Gastroesophageal sphincter (tissue), 4 donors: ENCODE results near the gene CALCR. TPM values are rescaled to one million over a fixed set of nuclear protein-coding genes. Genes with fewer than 3 reads are reported as not detected.
"Not testable (repeated sequence)": the region's sequence is repeated elsewhere in the genome, so short reads cannot be mapped to it uniquely, and the experiment has no call there.

ENCODE experiments used
- ATAC-seq: fragments of 150-250 bp; one replicate; pipeline ENCODE4 v1.9.1; 2016; ENCODE audit warnings: mild to moderate bottlenecking, moderate library complexity
- H3K27ac ChIP-seq, 4 donors: fragments of 200-600 bp; sonication (generic) in 3 of 4; 1 replicate in 3 of 4; 2 replicates in 1 of 4; pipeline ENCODE4 v1.5.1; 2016 to 2019
- H3K27me3 ChIP-seq: fragments of 200-600 bp; sonication (generic); one replicate; pipeline ENCODE4 v1.5.1; 2019
- H3K36me3 ChIP-seq, 2 donors: fragments of 200-600 bp; sonication (generic); one replicate each; pipeline ENCODE4 v1.5.1; 2019; ENCODE audit warnings: control low read depth in 1 of 2
- H3K4me1 ChIP-seq, 3 donors: fragments of 200-600 bp; sonication (generic); 1 replicate in 2 of 3; 2 replicates in 1 of 3; pipeline ENCODE4 v1.5.1; 2016 to 2019; ENCODE audit warnings: control low read depth in 2 of 3
- H3K4me3 ChIP-seq, 2 donors: fragments of 200-600 bp; sonication (generic); one replicate each; pipeline ENCODE4 v1.5.1; 2019; ENCODE audit warnings: mild to moderate bottlenecking in 1 of 2, moderate library complexity in 1 of 2
- H3K9me3 ChIP-seq, 3 donors: fragments of 200-600 bp; sonication (generic); one replicate each; pipeline ENCODE4 v1.5.1; 2017 to 2019; ENCODE audit warnings: control low read depth in 2 of 3
- CTCF ChIP-seq, 4 experiments: fragments of 200-600 bp in 2 of 4; fragments of 450-650 bp in 2 of 4; sonication (generic) in 1 of 4; IDR thresholded peaks; one replicate each; pipeline ENCODE4 v1.5.1; 2017 to 2019; ENCODE audit warnings: antibody characterized with exemption in 4 of 4, mild to moderate bottlenecking in 2 of 4, moderate library complexity in 2 of 4
- EP300 ChIP-seq: sonication (generic); formaldehyde crosslinking; IDR thresholded peaks from one replicate; pipeline ENCODE4 v1.6.1; 2017; ENCODE audit warnings: antibody characterized with exemption, mild to moderate bottlenecking
- POLR2A ChIP-seq, 2 donors: fragments of 450-650 bp; IDR thresholded peaks; one replicate each; pipeline ENCODE4 v1.6.1; 2017; ENCODE audit warnings: antibody characterized with exemption in 2 of 2, mild to moderate bottlenecking in 2 of 2, moderate library complexity in 1 of 2
- POLR2AphosphoS5 ChIP-seq: sonication (generic); formaldehyde crosslinking; IDR thresholded peaks from one replicate; pipeline ENCODE4 v1.6.1; 2017; ENCODE audit warnings: antibody characterized with exemption
- WGBS, 2 donors: methylation state at CpG; one replicate each; pipeline ENCODE4 v1.1.5; 2018; ENCODE audit warnings: low coverage in 1 of 2; 5-methylcytosine and 5-hydroxymethylcytosine counted together
- total RNA-seq, 4 donors: library from RNA; depleted of rRNA; stranded (reverse); fragments of >200 nt; gene quantifications; one replicate each; pipeline ENCODE4 v1.1.0, GENCODE V29; 2016

The CALCR gene
- total RNA-seq, 4 donors from 2014 or later: 0.27 TPM; not detected in 3

GRCh38 chr7:93620057-93620456 lies 45.5 kb upstream of the CALCR start:
- no peaks in the 10 kb centered on the region for H3K4me1 ChIP-seq
- H3K9me3 ChIP-seq: no peaks in the 10 kb centered on the region
- H3K27ac ChIP-seq: no peak overlapping the region
- no peak for TF ChIP-seq EP300
- TF ChIP-seq POLR2A (IDR thresholded peaks at IDR 0.05): no peak
- no peak for TF ChIP-seq CTCF (IDR thresholded peaks at IDR 0.05)
- TF ChIP-seq POLR2AphosphoS5: no peak
- H3K4me3 ChIP-seq: no peak overlapping the region
- H3K36me3 ChIP-seq: no peaks in the 10 kb centered on the region
- no peaks in the 10 kb centered on the region for H3K27me3 ChIP-seq
- no peak for ATAC-seq

DNA sequence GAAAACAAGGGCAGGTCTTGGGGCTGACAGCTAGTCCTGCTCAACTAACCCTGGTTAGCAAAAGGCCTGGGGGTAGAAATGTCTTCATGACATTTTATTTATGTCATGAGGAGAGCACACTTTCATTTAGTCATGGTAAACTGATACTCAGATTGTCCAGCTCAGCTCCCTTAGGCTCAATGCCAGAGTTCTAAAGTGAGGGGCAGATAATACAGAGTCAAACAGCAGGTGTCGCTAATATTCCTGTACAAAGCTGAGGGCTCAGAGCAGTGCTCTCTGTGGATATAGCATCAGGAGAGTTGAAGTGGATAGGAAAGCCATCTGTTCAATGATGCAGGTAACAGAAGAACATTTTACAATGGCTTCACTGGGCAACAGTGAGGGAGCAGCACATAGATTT lies 26.8 kb upstream of the CALCR start:
- TF ChIP-seq CTCF (IDR thresholded peaks at IDR 0.05) (no peak), POLR2A (IDR thresholded peaks at IDR 0.05) (no peak), POLR2AphosphoS5 (no peak), EP300 (no peak)
- no peaks in the 10 kb centered on the region for H3K4me1 ChIP-seq
- no peak for ATAC-seq
- no peak overlapping the region for H3K4me3 ChIP-seq
- no peaks in the 10 kb centered on the region for H3K9me3 ChIP-seq
- H3K27ac ChIP-seq: no peak overlapping the region
- 38% methylated on average over 1 of the region's 1 CpG; no CpG with 5 or more reads in 1 of the 2 donors for WGBS, 2 donors
- no peaks in the 10 kb centered on the region for H3K27me3 ChIP-seq
- H3K36me3 ChIP-seq: no peaks in the 10 kb centered on the region

- no peaks in the 10 kb centered on the region for H3K36me3 ChIP-seq
- no peaks in the 10 kb centered on the region for H3K27me3 ChIP-seq
- no peak for ATAC-seq
- no peak overlapping the region for H3K4me3 ChIP-seq
- 71 to 89% methylated on average over 1 of the region's 1 CpG for WGBS, 2 donors
- no peaks in the 10 kb centered on the region for H3K9me3 ChIP-seq
- no peak overlapping the region for H3K27ac ChIP-seq
- no peak for TF ChIP-seq POLR2AphosphoS5
- no peak for TF ChIP-seq POLR2A (IDR thresholded peaks at IDR 0.05)
- TF ChIP-seq CTCF (IDR thresholded peaks at IDR 0.05): no peak
- TF ChIP-seq EP300: no peak
- H3K4me1 ChIP-seq: no peaks in the 10 kb centered on the region
Observed at GRCh38 chr7:93594250-93594649, 19.7 kb upstream of the CALCR start.

DNA sequence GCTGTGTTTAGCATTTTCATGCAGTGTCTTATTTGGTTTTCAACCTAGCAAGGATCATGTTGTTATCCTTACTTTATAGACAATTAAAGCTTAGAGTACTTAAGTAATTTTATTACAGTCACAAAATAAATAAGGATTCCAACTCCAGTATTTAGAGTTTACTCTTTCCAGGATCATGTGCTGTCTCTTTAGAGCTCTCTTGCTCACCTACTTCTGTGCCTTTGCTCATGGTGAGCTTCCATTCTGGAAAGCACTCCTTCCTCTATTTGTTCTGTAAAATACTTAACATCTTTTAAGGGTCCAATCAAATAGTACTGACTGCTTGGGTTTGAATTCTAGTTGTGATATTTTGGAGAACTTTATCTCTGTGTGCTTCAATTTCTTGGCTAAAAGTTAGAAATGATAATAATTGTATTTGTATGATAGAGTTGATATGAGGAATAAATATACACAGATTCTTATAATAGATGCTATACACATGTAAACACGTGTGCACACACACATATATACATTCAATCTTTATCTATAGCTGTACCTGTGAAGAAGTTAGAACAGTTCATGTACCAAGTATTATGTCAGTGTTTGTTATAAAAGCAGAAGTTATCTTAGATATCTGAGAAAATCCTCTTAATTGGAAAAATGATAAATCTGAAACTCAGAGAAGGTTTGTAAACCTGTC lies 18.2 kb upstream of the CALCR start:
- Histone ChIP-seq H3K27me3 (no peaks in the 10 kb centered on the region), H3K27ac (no peak overlapping the region), H3K9me3 (no peaks in the 10 kb centered on the region), H3K4me1 (no peaks in the 10 kb centered on the region), H3K36me3 (no peaks in the 10 kb centered on the region), H3K4me3 (no peak overlapping the region)
- no peak for TF ChIP-seq CTCF (IDR thresholded peaks at IDR 0.05)
- no peak for TF ChIP-seq EP300
- TF ChIP-seq POLR2AphosphoS5: no peak
- no peak for TF ChIP-seq POLR2A (IDR thresholded peaks at IDR 0.05)
- ATAC-seq: no peak
- WGBS, 2 donors: 61 to 71% methylated on average over 1 of the region's 1 CpG

DNA sequence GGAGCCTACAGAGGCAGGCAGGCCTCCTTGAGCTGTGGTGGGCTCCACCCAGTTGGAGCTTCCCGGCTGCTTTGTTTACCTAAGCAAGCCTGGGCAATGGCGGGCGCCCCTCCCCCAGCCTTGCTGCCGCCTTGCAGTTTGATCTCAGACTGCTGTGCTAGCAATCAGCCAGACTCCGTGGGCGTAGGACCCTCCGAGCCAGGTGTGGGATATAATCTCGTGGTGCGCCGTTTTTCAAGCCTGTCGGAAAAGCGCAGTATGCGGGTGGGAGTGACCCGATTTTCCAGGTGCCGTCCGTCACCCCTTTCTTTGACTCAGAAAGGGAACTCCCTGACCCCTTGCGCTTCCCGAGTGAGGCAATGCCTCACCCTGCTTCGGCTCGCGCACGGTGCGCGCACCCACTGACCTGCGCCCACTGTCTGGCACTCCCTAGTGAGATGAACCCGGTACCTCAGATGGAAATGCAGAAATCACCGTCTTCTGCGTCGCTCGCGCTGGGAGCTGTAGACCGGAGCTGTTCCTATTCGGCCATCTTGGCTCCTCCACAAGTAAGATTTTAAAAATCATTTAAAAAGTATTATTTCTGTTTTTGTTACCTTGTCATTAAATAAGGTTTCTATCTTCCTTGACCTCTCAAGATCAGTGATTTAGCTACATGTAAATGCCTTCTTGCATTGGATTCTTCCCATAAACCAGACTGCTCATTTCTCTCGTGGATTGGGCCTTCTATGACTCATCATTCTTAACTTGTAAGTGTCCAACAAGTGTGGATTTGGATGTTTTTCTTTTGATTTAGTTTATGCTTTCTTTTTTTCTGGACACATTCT lies 16.9 kb upstream of the CALCR start:
- not testable (repeated sequence) for H3K9me3 ChIP-seq, H3K4me3 ChIP-seq, ATAC-seq, H3K36me3 ChIP-seq, H3K27ac ChIP-seq, H3K27me3 ChIP-seq, H3K4me1 ChIP-seq
- 71 to 89% methylated on average over 2 to 10 of the region's 34 CpGs for WGBS, 2 donors

DNA sequence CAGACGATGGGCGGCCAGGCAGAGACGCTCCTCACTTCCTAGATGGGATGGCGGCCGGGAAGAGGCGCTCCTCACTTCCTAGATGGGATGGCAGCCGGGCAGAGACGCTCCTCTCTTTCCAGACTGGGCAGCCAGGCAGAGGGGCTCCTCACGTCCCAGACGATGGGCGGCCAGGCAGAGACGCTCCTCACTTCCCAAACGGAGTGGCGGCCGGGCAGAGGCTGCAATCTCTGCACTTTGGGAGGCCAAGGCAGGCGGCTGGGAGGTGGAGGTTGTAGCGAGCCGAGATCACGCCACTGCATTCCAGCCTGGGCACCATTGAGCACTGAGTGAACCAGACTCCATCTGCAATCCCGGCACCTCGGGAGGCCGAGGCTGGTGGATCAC lies 11.9 kb upstream of the CALCR start:
- 100% methylated on average over 2 of the region's 22 CpGs; no CpG with 5 or more reads in 1 of the 2 donors for WGBS, 2 donors
- not testable (repeated sequence) for H3K27me3 ChIP-seq, H3K4me3 ChIP-seq

GRCh38 chr7:93585694-93586478 lies 11.4 kb upstream of the CALCR start:
- not testable (repeated sequence) for H3K4me1 ChIP-seq, H3K36me3 ChIP-seq, H3K9me3 ChIP-seq, ATAC-seq, H3K27ac ChIP-seq, H3K27me3 ChIP-seq, H3K4me3 ChIP-seq
- WGBS, 2 donors: no CpG with 5 or more reads among the region's 54 CpGs

More for the DNA sequence above, 11.9 kb upstream of the CALCR start:
- not testable (repeated sequence) for H3K9me3 ChIP-seq, ATAC-seq, H3K27ac ChIP-seq, H3K36me3 ChIP-seq, H3K4me1 ChIP-seq
